Measurements from ENCODE around the gene RAB3C.

DNA sequence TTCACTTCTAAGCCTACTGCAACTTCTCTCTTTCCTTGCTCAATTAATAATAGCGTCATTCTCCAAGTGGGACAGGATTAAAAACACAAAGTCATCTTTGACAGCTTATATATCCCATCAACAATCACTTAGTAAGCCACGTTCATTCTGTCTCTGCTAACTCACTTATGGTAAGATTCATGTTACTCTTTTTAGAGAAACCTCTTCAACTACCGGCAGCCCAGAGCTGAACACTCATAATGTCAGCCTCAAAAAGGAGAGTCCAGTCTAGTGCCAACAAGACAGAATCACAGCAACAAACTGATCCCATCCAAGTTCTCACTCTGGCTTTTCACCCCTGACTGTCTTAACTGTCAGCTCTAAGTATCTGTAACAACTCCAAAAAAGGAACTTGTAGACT, 196.0 kb downstream of the RAB3C start:
- TF ChIP-seq HDGF (IDR thresholded peaks at IDR 0.05; ENCODE audit: borderline replicate concordance) (no peak), TARDBP (IDR thresholded peaks at IDR 0.05) (no peak)

Data from HEK293T (cell line).